Activated B cell treated with CpG ODN at 0.5 μM for 24 hours (primary cell): ENCODE measurements around the gene CCDC178. TPM values are rescaled to one million over a fixed set of nuclear protein-coding genes. Genes with fewer than 3 reads are reported as not detected.
"Not testable (repeated sequence)": the region's sequence is repeated elsewhere in the genome, so short reads cannot be mapped to it uniquely, and the experiment has no call there.

Source experiments
- ATAC-seq: fragments of 200-7000 bp; cut with Tn5 transposase; one replicate; pipeline ENCODE4 v1.10.0; 2021; ENCODE audit warnings: low read depth, mild to moderate bottlenecking, moderate library complexity
- CTCF ChIA-PET: fragments of 350-600 bp; sonication (Branson Sonifier 250); formaldehyde crosslinking; loops from one replicate; lab custom pipeline; 2021; ENCODE audit warnings: antibody characterized with exemption; lab: Charles Lee
- POLR2A ChIA-PET: fragments of 350-600 bp; sonication (Branson Sonifier 250); formaldehyde crosslinking; loops from one replicate; lab custom pipeline; 2021; ENCODE audit warnings: antibody characterized with exemption; lab: Charles Lee
- DNase-seq: peaks from one replicate; pipeline ENCODE4 v3.0.0; 2022
- H3K27ac Mint-ChIP-seq: one replicate; pipeline ENCODE4 v1.8.0; 2020; ENCODE audit warnings: mixed read lengths
- H3K27me3 Mint-ChIP-seq: one replicate; pipeline ENCODE4 v1.8.0; 2021; ENCODE audit warnings: mixed read lengths
- H3K36me3 Mint-ChIP-seq: one replicate; pipeline ENCODE4 v1.8.0; 2021; ENCODE audit warnings: low read depth, mixed read lengths
- H3K4me1 Mint-ChIP-seq: one replicate; pipeline ENCODE4 v1.8.0; 2021; ENCODE audit warnings: mixed read lengths
- H3K4me3 Mint-ChIP-seq: one replicate; pipeline ENCODE4 v1.8.0; 2020; ENCODE audit warnings: mild to moderate bottlenecking, mixed read lengths
- H3K9me3 Mint-ChIP-seq: one replicate; pipeline ENCODE4 v1.8.0; 2020; ENCODE audit warnings: mixed read lengths
- intact Hi-C: fragments of 100-400 bp; cut with micrococcal nuclease; formaldehyde crosslinking; loops from one replicate; pipeline ENCODE4 v1.15.1; 2024
- total RNA-seq: library from RNA; stranded (reverse); gene quantifications from 2 replicates; pipeline ENCODE4 v1.2.3, GENCODE V29; 2022
- TF ChIP-seq, protein P1 (sequence below): fragments of 200-600 bp; IDR thresholded peaks from one replicate; pipeline ENCODE4 v1.8.0; 2022; ENCODE audit warnings: antibody characterized with exemption, mild to moderate bottlenecking

CCDC178 gene
- total RNA-seq, 1 donor from 2014 or later: not detected

DNA sequence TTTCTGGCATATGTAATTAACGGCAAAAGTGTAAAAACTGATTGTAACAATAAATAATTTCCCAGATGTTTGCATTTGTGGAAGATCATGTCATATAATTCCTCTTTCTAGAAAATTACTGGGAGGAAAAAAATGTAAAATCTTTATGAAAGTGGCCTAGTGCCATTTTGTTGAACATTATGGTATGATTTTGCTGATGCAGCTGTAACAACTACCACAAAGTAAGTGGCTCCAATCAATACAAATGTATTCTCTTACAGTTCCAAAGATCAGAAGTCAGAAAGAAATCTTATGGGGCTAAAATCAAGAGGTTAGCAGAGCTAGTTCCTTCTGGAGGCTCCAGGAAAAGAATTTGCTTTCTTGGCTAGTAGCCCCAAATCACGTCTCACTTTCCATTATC is 281.4 kb downstream of the CCDC178 start:
- TF ChIP-seq, protein P1, sequence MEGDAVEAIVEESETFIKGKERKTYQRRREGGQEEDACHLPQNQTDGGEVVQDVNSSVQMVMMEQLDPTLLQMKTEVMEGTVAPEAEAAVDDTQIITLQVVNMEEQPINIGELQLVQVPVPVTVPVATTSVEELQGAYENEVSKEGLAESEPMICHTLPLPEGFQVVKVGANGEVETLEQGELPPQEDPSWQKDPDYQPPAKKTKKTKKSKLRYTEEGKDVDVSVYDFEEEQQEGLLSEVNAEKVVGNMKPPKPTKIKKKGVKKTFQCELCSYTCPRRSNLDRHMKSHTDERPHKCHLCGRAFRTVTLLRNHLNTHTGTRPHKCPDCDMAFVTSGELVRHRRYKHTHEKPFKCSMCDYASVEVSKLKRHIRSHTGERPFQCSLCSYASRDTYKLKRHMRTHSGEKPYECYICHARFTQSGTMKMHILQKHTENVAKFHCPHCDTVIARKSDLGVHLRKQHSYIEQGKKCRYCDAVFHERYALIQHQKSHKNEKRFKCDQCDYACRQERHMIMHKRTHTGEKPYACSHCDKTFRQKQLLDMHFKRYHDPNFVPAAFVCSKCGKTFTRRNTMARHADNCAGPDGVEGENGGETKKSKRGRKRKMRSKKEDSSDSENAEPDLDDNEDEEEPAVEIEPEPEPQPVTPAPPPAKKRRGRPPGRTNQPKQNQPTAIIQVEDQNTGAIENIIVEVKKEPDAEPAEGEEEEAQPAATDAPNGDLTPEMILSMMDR: no peak
- Mint-ChIP-seq H3K4me3 (no peak overlapping the region), H3K36me3 (no peaks in the 10 kb centered on the region), H3K27me3 (no peaks in the 10 kb centered on the region), H3K9me3 (peaks cover 6% of the 10 kb centered on the region), H3K27ac (no peak overlapping the region), H3K4me1 (no peaks in the 10 kb centered on the region)
- CTCF ChIA-PET: no interaction called here
- DNase-seq (no peak), ATAC-seq (no peak)
- intact Hi-C loops: no loop called here
- POLR2A ChIA-PET: no interaction called here

DNA sequence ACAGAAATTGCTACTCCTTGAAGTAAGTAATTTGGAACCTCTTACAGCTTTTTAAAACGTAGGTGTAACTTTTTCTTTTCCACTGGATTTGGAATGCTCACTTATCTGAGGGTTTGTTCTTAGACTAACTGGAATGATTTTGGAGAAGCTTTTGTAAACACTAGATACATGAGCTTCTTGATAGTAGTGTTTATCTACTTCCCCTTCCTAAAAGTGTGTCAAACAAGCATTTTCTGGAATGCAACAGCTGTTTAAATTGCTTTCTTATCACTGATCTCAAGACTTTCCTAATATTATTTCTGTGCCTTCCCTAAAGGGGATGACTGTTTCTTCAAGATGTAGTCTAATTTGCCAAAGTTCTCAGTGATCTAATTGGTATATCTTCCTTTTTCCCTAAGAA is 282.6 kb downstream of the CCDC178 start:
- POLR2A ChIA-PET: no interaction called here
- H3K4me1 Mint-ChIP-seq: no peaks in the 10 kb centered on the region
- H3K27me3 Mint-ChIP-seq: no peaks in the 10 kb centered on the region
- TF ChIP-seq, protein P1: no peak
- no peak for ATAC-seq
- CTCF ChIA-PET: no interaction called here
- H3K36me3 Mint-ChIP-seq: no peaks in the 10 kb centered on the region
- H3K4me3 Mint-ChIP-seq: no peak overlapping the region
- H3K9me3 Mint-ChIP-seq: peaks cover 5% of the 10 kb centered on the region
- H3K27ac Mint-ChIP-seq: no peak overlapping the region
- no peak for DNase-seq
- intact Hi-C loops: no loop called here

DNA sequence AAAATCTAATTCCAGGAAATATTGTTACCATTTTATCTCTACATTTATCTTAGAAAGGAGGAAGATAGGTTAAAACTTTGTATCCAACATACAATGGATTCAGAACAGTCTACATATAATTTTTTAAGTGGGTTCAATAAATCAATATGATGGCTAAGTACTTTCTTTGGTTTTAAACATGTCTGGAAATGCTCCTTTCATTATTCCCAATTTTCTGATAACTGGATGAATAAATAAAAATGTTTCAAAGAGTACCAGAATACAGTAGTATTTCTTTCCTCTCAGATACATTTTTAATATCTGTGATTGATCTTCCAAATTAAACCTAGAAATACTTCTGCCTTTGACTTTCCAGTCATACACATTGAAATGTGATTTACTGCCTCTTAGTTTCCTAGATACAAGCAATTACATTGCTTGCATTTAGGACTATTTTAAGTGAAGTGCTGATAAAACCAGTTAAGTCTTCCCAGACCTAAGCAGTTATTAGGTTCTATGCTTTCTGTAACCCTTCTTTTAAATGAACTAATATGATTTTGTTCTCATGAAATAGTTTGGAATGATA is 283.5 kb downstream of the CCDC178 start:
- TF ChIP-seq, protein P1: no peak
- ATAC-seq (no peak), DNase-seq (no peak)
- POLR2A ChIA-PET: no interaction called here
- no peak overlapping the region for H3K27ac Mint-ChIP-seq
- no peaks in the 10 kb centered on the region for H3K36me3 Mint-ChIP-seq
- H3K4me3 Mint-ChIP-seq: no peak overlapping the region
- CTCF ChIA-PET: no interaction called here
- intact Hi-C loops: no loop called here
- H3K9me3 Mint-ChIP-seq: no peaks in the 10 kb centered on the region
- no peaks in the 10 kb centered on the region for H3K4me1 Mint-ChIP-seq
- no peaks in the 10 kb centered on the region for H3K27me3 Mint-ChIP-seq

DNA sequence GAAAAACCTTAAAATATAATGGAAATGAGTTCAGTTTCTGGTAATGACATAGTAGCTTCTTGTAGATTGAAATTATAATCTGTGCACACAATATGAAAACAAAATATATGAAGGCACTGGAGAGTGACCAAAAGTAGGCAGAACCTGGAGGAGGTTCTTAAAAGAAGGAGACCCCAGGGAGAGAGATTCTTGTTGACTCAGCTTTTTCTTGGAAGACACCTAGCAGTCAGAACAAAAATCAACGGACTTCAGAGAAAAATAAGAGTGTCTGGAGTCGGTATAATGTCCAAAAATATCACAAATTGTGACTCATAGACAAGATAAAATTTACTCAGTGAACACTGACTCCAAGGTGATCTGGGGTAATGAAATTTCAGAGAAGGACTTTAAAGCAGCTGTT is 286.5 kb downstream of the CCDC178 start:
- intact Hi-C loops: no loop called here
- H3K9me3 Mint-ChIP-seq: no peaks in the 10 kb centered on the region
- POLR2A ChIA-PET: no interaction called here
- ATAC-seq: no peak
- CTCF ChIA-PET: no interaction called here
- H3K4me3 Mint-ChIP-seq: no peak overlapping the region
- no peak for DNase-seq
- no peaks in the 10 kb centered on the region for H3K4me1 Mint-ChIP-seq
- TF ChIP-seq, protein P1: no peak
- no peak overlapping the region for H3K27ac Mint-ChIP-seq
- H3K36me3 Mint-ChIP-seq: no peaks in the 10 kb centered on the region
- H3K27me3 Mint-ChIP-seq: peaks cover 5% of the 10 kb centered on the region

DNA sequence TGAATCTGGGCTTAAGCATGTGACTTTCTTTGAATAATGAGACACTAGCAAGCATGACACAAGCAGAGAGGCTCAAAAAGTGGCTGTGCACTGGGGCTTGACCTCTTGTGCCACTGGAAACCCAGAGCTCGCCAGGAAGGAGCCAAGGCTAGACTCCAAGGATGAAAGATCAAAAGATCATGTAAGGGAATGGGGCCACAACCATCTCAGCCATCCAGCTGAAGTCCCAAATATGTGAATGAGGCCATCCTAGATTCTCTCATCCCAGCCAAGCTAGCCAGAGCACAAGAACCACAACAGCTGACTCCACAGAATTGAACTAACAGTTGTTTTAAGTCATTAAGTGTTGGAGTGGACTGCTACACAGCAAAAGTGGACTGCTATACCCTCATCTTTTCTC is 288.1 kb downstream of the CCDC178 start:
- intact Hi-C loops: no loop called here
- no peaks in the 10 kb centered on the region for H3K9me3 Mint-ChIP-seq
- H3K4me3 Mint-ChIP-seq: no peak overlapping the region
- no peaks in the 10 kb centered on the region for H3K36me3 Mint-ChIP-seq
- no peak for ATAC-seq
- ChIA-PET CTCF (no interaction called here), POLR2A (no interaction called here)
- no peaks in the 10 kb centered on the region for H3K4me1 Mint-ChIP-seq
- no peak for DNase-seq
- peaks cover 5% of the 10 kb centered on the region for H3K27me3 Mint-ChIP-seq
- TF ChIP-seq, protein P1: no peak
- H3K27ac Mint-ChIP-seq: no peak overlapping the region

DNA sequence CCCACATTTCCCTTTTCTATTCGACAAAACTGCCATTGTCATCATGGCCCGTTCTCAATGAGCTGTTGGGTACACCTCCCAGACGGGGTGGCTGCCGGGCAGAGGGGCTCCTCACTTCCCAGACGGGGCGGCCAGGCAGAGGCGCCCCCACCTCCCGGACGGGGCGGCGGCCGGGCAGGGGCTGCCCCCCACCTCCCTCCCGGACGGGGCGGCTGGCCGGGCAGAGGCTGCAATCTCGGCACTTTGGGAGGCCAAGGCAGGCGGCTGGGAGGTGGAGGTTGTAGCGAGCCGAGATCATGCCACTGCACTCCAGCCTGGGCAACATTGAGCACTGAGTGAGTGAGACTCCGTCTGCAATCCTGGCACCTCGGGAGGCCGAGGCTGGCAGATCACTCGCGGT is 292.7 kb downstream of the CCDC178 start:
- H3K27ac Mint-ChIP-seq, CTCF ChIA-PET, H3K9me3 Mint-ChIP-seq, H3K36me3 Mint-ChIP-seq, H3K4me1 Mint-ChIP-seq, ATAC-seq, POLR2A ChIA-PET, H3K27me3 Mint-ChIP-seq, H3K4me3 Mint-ChIP-seq, DNase-seq, intact Hi-C loops: not testable (repeated sequence)
